KMS-11 (cell line): Measurements from ENCODE around the gene PCDHGA11.
"Not testable (repeated sequence)": the region's sequence is repeated elsewhere in the genome, so short reads cannot be mapped to it uniquely, and the experiment has no call there.

Experiments used
- H2AFZ ChIP-seq: fragments of 200-600 bp; sonication (generic); 2 replicates; pipeline ENCODE4 v1.6.1; 2016; ENCODE audit warnings: antibody characterized with exemption, mixed run types, low read depth
- H3K27ac ChIP-seq: fragments of 200-600 bp; sonication (generic); 2 replicates; pipeline ENCODE4 v1.6.1; 2016; ENCODE audit warnings: mild to moderate bottlenecking, mixed run types
- H3K27me3 ChIP-seq: fragments of 200-600 bp; sonication (generic); 2 replicates; pipeline ENCODE4 v1.6.1; 2017; ENCODE audit warnings: mild to moderate bottlenecking, low read depth, mixed run types, moderate library complexity; ENCODE audit not compliant: insufficient read depth
- H3K36me3 ChIP-seq: fragments of 200-600 bp; sonication (generic); 2 replicates; pipeline ENCODE4 v1.6.1; 2017; ENCODE audit warnings: mild to moderate bottlenecking, mixed run types; ENCODE audit not compliant: insufficient read depth
- H3K4me1 ChIP-seq: fragments of 200-600 bp; sonication (generic); 2 replicates; pipeline ENCODE4 v1.6.1; 2016; ENCODE audit warnings: mild to moderate bottlenecking, low read depth, mixed run types; ENCODE audit not compliant: poor library complexity, severe bottlenecking
- H3K4me2 ChIP-seq: fragments of 200-600 bp; sonication (generic); 2 replicates; pipeline ENCODE4 v1.7.0; 2016; ENCODE audit warnings: mild to moderate bottlenecking, mixed run types
- H3K4me3 ChIP-seq: fragments of 200-600 bp; sonication (generic); IDR thresholded peaks from 2 replicates; pipeline ENCODE4 v1.6.1; 2017; ENCODE audit warnings: low read depth, low read length, mixed read lengths; ENCODE audit not compliant: insufficient read depth
- H3K79me2 ChIP-seq: fragments of 200-600 bp; sonication (generic); 2 replicates; pipeline ENCODE4 v1.6.1; 2016; ENCODE audit warnings: low read depth, mixed run types; ENCODE audit not compliant: insufficient read depth
- H3K9ac ChIP-seq: fragments of 200-600 bp; sonication (generic); 2 replicates; pipeline ENCODE4 v1.6.1; 2016; ENCODE audit warnings: mild to moderate bottlenecking, mixed run types
- H4K20me1 ChIP-seq: fragments of 200-600 bp; sonication (generic); 2 replicates; pipeline ENCODE4 v1.6.1; 2016; ENCODE audit warnings: mild to moderate bottlenecking, mixed run types; ENCODE audit not compliant: insufficient read depth
- TF ChIP-seq, protein P1 (sequence below): fragments of 200-600 bp; sonication (generic); conservative IDR thresholded peaks from 2 replicates; pipeline ENCODE4 v1.6.1; 2017; ENCODE audit warnings: low read depth, mild to moderate bottlenecking, antibody characterized with exemption, low read length, moderate library complexity, mixed read lengths

PCDHGA11 gene

DNA sequence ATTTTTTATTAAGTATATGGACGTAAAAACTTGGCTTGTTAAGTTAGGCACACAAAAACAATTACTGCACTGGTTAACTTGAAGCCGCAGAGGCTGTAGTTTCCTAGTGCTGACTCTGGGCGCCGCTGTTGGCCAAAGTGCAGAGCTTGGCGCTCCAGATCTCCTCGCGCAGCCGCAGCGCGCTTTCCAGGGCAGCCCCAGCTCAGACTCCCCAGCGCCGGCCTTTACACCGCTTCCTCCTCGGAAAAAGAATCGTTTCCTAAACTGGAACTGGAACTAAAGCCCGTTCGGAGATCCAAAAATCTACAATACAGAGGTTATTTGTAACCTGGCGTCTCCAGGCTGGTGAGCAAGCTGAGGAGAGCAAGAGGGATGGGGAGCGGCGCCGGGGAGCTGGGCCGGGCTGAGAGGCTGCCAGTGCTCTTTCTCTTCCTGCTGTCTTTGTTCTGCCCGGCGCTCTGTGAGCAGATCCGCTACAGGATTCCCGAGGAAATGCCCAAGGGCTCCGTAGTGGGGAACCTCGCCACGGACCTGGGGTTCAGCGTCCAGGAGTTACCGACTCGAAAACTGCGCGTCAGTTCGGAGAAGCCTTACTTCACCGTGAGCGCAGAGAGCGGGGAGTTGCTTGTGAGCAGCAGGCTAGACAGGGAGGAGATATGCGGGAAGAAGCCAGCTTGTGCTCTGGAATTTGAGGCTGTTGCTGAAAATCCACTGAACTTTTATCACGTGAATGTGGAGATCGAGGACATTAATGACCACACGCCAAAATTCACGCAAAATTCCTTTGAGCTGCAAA lies 22.9 kb upstream of the PCDHGA11 start, which contains the start of gene PCDHGB5:
TSS of gene PCDHGB5 (plus strand) at position 192 of the 796 bp plus-strand sequence. CDS start at position 373, 181 bp downstream.
- not testable (repeated sequence) for H3K9ac ChIP-seq, H3K27ac ChIP-seq, H3K36me3 ChIP-seq, H3K4me1 ChIP-seq, H3K79me2 ChIP-seq, H2AFZ ChIP-seq, H3K27me3 ChIP-seq, H4K20me1 ChIP-seq, H3K4me3 ChIP-seq, H3K4me2 ChIP-seq
- TF ChIP-seq, protein P1, sequence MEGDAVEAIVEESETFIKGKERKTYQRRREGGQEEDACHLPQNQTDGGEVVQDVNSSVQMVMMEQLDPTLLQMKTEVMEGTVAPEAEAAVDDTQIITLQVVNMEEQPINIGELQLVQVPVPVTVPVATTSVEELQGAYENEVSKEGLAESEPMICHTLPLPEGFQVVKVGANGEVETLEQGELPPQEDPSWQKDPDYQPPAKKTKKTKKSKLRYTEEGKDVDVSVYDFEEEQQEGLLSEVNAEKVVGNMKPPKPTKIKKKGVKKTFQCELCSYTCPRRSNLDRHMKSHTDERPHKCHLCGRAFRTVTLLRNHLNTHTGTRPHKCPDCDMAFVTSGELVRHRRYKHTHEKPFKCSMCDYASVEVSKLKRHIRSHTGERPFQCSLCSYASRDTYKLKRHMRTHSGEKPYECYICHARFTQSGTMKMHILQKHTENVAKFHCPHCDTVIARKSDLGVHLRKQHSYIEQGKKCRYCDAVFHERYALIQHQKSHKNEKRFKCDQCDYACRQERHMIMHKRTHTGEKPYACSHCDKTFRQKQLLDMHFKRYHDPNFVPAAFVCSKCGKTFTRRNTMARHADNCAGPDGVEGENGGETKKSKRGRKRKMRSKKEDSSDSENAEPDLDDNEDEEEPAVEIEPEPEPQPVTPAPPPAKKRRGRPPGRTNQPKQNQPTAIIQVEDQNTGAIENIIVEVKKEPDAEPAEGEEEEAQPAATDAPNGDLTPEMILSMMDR = peak; percentile 47

DNA sequence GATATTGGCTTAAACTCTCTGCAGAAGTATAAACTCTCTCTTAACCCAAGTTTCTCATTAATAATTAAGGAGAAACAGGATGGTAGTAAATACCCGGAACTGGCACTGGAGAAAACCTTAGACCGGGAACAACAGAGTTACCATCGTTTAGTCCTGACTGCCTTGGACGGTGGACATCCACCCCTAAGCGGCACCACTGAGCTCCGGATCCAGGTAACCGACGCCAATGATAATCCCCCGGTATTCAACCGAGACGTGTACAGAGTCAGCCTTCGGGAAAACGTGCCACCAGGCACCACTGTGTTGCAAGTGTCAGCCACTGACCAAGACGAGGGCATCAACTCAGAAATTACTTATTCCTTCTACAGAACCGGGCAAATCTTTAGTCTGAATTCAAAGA lies 22.2 kb upstream of the PCDHGA11 start:
- Histone ChIP-seq H3K4me2 (no peak overlapping the region), H2AFZ (no peak overlapping the region), H3K27ac (no peak overlapping the region), H3K9ac (no peak overlapping the region), H3K4me1 (no peaks in the 10 kb centered on the region), H3K79me2 (no peaks in the 10 kb centered on the region), H3K4me3 (no peak overlapping the region), H3K27me3 (no peaks in the 10 kb centered on the region), H4K20me1 (no peaks in the 10 kb centered on the region), H3K36me3 (no peaks in the 10 kb centered on the region)
- TF ChIP-seq, protein P1 = no peak

GRCh38 chr5:141399555-141400258 lies 21.1 kb upstream of the PCDHGA11 start:
- H3K4me3 ChIP-seq = no peak overlapping the region
- H3K36me3 ChIP-seq = no peaks in the 10 kb centered on the region
- no peaks in the 10 kb centered on the region for H3K27me3 ChIP-seq
- H3K4me1 ChIP-seq = no peaks in the 10 kb centered on the region
- H4K20me1 ChIP-seq = no peaks in the 10 kb centered on the region
- TF ChIP-seq, protein P1 = no peak
- no peak overlapping the region for H2AFZ ChIP-seq
- H3K79me2 ChIP-seq = no peaks in the 10 kb centered on the region
- no peak overlapping the region for H3K27ac ChIP-seq
- no peak overlapping the region for H3K4me2 ChIP-seq
- H3K9ac ChIP-seq = no peak overlapping the region

GRCh38 chr5:141402553-141403243 lies 18.2 kb upstream of the PCDHGA11 start, which contains the start of gene PCDHGA9:
PCDHGA9 (plus strand) TSS chr5:141402778; CDS start chr5:141402953, 175 bp downstream.
- Histone ChIP-seq H3K9ac (no peak within 1 kb of the TSS), H3K4me2 (no peak within 1 kb of the TSS), H3K79me2 (no peaks in the 10 kb centered on the region), H3K27me3 (no peaks in the 10 kb centered on the region), H3K4me3 (no peak within 1 kb of the TSS), H3K27ac (no peak within 1 kb of the TSS), H3K4me1 (no peaks in the 10 kb centered on the region), H4K20me1 (no peaks in the 10 kb centered on the region), H3K36me3 (no peaks in the 10 kb centered on the region), H2AFZ (no peak within 1 kb of the TSS)
- TF ChIP-seq, protein P1 = no peak
